ENCODE data around the gene BLACAT1.

Gene BLACAT1

DNA sequence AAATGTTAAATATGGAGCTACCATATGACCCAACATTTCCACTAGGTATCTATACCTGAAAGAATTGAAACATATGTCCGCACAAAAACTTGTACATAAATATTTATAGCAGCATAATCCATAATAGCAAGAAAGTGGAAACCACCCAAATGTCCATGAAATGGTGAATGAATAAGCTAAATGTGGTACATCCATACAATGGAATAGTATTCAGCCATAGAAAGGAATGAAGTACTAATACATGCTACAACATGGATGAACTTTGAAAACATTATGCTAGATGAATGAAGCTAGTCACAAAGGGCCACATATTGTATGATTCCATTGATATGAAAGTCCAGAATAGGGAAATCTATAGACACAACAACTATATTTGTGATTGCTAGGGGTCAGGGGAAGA is 20.0 kb upstream of the BLACAT1 start:
- no peak for ATAC-seq
- Mint-ChIP-seq H3K27ac (no peak overlapping the region), H3K4me1 (peaks cover 37% of the 10 kb centered on the region), H3K4me3 (no peak overlapping the region), H3K9me3 (peaks cover 10% of the 10 kb centered on the region), H3K36me3 (peaks cover 6% of the 10 kb centered on the region)
- DNase-seq (ENCODE audit: low spot score in 2 of 2), result no peak

DNA sequence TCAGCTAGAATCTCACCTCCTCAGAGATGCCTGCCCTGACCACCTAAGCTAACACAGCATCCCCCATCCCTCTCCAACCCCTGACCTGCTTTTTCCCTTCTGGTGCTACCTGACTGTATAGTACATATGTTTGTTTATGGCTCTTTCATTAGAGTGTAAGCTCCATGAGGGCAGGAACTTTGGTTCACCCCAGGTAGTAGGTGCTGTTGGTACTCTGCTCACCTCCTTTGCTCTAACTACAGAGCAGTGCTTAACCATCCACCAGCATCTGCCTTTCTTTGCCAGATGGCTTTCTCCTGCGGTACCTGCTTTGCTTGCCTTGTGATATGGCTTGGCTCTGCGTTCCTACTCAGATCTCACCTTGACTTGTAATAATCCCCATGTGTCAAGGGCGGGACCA is 18.7 kb upstream of the BLACAT1 start:
- peaks cover 24% of the 10 kb centered on the region for H3K4me1 Mint-ChIP-seq
- H3K9me3 Mint-ChIP-seq, result peaks cover 10% of the 10 kb centered on the region
- no peaks in the 10 kb centered on the region for H3K36me3 Mint-ChIP-seq
- no peak overlapping the region for H3K4me3 Mint-ChIP-seq
- ATAC-seq (no peak), DNase-seq (ENCODE audit: low spot score in 2 of 2) (no peak)
- no peak overlapping the region for H3K27ac Mint-ChIP-seq

DNA sequence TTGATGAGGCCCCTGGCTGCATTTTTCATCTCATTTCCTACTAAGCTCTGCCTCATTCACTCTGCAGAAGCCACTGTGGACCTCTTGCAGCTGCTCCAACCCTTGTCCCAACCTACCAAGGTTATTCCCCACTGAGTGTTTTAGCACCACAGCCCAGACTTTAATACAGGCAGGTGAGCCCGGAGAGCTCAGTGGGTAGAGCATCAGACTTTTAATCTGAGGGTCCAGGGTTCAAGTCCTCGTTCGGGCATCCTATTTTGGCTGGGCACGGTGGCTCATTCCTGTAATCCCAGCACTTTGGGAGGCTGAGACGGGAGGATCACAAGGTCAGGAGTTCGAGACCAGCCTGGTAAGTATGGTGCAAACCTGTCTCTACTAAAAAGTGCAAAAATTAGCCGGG is 18.1 kb upstream of the BLACAT1 start:
- no peak for ATAC-seq
- Mint-ChIP-seq H3K36me3 (no peaks in the 10 kb centered on the region), H3K4me3 (no peak overlapping the region), H3K9me3 (peaks cover 10% of the 10 kb centered on the region), H3K4me1 (peaks cover 20% of the 10 kb centered on the region), H3K27ac (no peak overlapping the region)
- no peak for DNase-seq (ENCODE audit: low spot score in 2 of 2)

DNA sequence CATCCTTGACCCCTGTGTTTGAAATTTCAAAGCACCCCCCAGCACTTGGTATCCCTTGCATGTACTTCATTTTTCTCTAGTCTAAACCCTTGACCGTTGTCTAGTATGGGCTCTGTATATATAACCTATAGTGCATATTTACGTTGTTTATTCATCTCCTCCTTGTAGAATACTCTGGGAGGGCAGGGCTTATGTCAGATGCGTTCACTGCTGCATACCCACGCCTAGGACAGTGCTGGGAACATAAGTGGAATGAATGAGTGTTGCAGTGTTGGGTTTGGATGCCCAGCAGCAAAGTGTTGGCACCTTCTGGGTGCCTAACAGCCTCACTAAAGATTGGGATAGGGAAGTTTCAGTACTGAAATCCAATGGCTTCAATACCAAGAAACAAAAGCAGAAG is 17.6 kb upstream of the BLACAT1 start:
- ATAC-seq (no peak), DNase-seq (ENCODE audit: low spot score in 2 of 2) (no peak)
- H3K27ac Mint-ChIP-seq, result no peak overlapping the region
- H3K4me1 Mint-ChIP-seq, result peaks cover 20% of the 10 kb centered on the region
- no peaks in the 10 kb centered on the region for H3K36me3 Mint-ChIP-seq
- H3K9me3 Mint-ChIP-seq, result peaks cover 10% of the 10 kb centered on the region
- H3K4me3 Mint-ChIP-seq, result no peak overlapping the region

DNA sequence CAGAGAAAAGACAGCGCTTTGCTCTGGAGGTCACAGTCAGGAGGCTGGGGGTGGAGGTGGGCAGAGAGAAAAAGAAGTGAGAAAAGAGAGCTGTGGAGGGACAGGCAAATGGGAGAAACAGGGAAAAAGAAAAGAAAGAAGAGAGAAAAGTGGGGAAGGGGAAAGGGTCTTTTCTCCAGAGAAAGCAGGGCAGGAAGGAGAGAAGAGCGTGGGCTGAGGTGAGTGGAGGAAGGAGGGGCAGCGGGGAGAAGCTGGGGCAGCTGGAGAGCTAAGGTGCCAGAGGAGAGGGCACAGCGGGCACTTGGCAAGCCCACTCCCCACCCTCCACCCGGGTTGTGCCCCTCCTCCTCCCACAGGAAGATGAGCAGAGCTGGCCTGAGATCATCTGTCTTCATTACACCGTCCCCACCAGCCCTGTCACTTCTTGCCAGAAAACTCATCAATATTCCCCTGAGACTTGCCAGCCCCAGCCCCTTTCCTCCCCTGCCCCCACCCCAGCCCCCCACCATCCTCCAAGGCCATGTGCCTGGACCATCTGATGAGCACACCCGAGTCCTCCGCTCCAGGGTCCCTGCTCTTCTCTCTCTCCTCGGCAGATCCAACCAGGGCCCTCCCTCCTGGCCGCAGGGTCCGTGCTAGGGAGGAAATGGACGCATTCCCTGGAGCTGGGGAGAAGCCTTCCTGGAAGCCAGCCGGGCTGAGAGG is 17.0 kb upstream of the BLACAT1 start:
- Mint-ChIP-seq H3K4me1 (peaks cover 18% of the 10 kb centered on the region), H3K27ac (peak overlapping the region; percentile 33), H3K36me3 (no peaks in the 10 kb centered on the region), H3K4me3 (peak overlapping the region; percentile 6), H3K9me3 (peaks cover 10% of the 10 kb centered on the region)
- no peak for DNase-seq (ENCODE audit: low spot score in 2 of 2)
- no peak for ATAC-seq

DNA sequence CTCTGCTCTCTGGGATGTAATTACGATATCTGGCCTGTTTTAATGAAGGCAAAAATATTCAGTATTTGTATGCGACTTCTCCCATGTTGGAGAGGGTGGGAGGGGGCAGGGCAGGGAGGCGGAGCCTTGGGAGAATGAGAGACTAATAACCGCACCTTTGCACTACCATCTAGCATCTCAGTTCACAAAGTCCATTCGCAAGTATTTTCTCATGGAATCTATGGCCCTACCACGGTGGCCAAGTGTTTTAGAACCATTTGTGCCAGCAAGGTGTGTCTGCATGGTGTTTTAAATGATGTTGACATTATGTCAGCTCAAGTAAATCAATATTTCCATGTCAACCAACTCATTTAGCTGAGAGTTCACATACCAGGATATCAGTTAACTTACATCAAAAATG is 14.3 kb upstream of the BLACAT1 start:
- Mint-ChIP-seq H3K4me1 (peaks cover 15% of the 10 kb centered on the region), H3K9me3 (peaks cover 6% of the 10 kb centered on the region), H3K4me3 (no peak overlapping the region), H3K27ac (no peak overlapping the region), H3K36me3 (no peaks in the 10 kb centered on the region)
- ATAC-seq (no peak), DNase-seq (ENCODE audit: low spot score in 2 of 2) (no peak)

DNA sequence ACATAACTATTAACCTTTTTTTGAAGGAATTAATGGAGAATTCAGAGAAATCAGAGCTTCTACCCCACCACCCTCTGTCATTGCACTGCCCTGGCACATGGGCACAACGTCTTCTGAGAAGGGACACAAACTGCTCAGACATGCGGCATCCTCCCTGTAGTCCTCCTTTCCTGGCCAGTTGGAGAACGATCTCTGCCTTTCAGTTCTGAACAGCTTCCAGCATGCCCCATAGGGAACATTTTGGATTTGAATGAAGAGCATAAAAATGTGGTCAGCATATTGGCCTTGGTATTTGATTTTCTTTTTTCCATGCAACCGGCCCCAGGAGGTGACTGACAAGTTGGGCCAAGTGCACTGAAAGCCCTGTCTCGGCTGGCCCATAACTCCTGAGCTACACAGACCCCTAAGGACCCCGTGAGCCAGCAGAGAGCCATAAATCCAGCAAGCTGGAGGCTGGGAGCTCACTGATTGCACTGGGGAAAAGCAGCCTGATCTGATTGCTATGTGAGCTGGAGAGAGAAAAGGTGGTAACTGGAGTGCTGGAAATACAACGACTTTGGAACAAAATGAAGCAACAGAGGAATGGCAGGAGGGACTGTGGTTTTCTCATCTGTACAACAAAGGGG is 10.9 kb upstream of the BLACAT1 start:
- Mint-ChIP-seq H3K36me3 (no peaks in the 10 kb centered on the region), H3K27ac (no peak overlapping the region), H3K4me1 (peaks cover 1% of the 10 kb centered on the region), H3K9me3 (no peaks in the 10 kb centered on the region), H3K4me3 (no peak overlapping the region)
- no peak for ATAC-seq
- no peak for DNase-seq (ENCODE audit: low spot score in 2 of 2)

DNA sequence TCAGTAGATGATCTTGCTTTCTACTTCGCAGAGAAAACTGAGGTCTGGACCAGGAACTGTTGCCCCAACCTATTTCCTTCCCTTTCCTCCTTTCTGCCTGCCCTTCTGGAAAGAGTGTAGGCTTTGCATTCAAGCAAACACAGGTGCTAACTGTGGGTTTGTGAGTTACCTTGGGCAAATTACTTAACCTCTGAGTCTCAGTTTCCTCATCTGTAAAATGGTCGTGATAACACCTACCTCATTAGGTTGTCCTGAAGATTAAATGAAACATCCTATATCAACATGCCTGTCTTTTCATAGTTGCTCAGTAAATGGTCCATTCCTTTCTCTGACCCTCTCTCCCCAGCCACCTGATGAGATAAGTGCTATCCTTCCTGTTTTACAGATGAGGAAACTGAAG is 9.5 kb upstream of the BLACAT1 start:
- DNase-seq (ENCODE audit: low spot score in 2 of 2) (no peak), ATAC-seq (no peak)
- no peaks in the 10 kb centered on the region for H3K9me3 Mint-ChIP-seq

DNA sequence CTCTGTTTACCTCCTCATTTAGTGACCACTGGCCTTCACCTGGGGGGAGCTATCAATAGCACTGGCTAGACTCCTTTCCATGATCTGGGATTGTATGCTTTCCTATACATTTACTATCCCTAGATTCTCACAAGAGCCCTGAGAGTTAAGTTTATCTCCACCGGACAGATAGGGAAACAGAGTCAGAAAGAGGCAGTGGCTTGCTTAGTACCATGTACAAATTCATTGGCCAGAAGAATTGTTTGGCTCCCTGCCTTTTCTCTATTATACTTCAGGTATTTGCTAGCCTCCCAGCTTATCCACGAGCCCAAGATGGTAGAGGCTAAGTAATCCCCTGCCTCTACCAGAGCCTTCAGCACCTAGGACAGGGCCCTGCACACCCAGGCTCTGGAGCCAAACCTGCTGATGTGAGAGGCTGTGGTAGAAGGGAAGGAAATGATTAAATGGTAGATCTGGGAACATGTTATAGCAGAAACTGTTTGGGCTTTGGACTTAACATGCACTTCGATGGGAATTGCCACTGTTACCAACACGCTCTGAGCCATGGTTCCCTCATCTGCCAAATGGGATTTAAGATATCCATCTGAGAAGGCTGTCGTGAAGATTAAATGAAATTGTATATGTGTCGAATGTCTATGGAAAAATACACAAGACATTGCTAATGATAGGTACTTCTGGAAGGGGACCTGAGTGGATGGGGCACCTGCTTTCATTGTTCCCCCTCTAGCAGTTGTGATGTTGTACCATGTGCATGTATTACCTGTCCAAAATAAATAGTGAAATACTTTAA is 3.1 kb upstream of the BLACAT1 start:
- Mint-ChIP-seq H3K4me1 (peaks cover 19% of the 10 kb centered on the region), H3K9me3 (no peaks in the 10 kb centered on the region), H3K36me3 (no peaks in the 10 kb centered on the region), H3K4me3 (no peak overlapping the region), H3K27ac (no peak overlapping the region)
- ATAC-seq, result peak; percentile 64
- no peak for DNase-seq (ENCODE audit: low spot score in 2 of 2)

More for the DNA sequence above, 9.5 kb upstream of the BLACAT1 start:
- H3K36me3 Mint-ChIP-seq, result no peaks in the 10 kb centered on the region
- no peak overlapping the region for H3K27ac Mint-ChIP-seq
- H3K4me3 Mint-ChIP-seq, result no peak overlapping the region
- H3K4me1 Mint-ChIP-seq, result no peaks in the 10 kb centered on the region

DNA sequence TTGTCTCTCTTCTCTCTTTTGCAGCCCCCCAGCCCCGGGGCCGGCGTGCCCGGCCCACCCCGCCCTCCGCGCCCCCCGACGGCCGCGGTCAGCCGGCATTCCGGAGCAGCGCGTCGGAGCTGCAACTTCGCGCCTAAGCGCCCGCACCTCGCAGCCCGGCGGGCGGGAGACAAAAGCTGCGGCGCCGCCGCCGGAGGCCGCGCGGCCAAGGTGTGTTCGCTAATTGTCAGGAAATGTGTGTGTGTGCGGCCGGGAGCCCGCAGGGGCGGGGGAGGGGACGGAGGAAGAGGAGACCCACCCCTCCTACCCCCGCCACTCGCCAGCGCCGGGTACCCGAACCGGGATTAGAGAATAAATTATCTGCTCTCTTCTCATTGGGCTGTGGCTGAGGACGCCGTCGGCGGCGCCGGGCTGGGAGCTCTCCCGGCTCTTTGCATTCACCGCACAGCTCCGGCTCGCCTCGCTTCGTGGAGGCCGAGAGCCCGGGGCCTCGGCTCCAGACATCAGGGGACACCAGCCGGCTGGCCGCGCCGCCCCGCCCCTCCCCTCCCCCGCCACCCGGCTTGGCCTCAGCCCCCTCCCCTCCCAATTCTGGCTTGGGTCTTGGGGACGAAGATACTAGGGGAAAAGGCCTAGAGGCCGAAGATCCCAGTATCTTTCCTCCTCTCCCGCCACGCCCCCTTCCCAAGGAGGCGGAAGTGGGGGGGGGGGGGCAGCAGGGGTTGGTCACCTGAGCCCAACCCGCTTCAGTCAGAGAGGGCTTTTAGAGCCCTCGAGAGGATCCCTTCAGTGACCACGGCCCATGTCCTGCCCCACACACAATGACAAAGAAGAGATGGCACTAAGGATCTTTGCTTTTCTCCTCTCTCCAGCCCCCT is 1.3 kb upstream of the BLACAT1 start:
- Mint-ChIP-seq H3K9me3 (no peaks in the 10 kb centered on the region), H3K27ac (no peak overlapping the region), H3K4me1 (peaks cover 19% of the 10 kb centered on the region), H3K36me3 (no peaks in the 10 kb centered on the region), H3K4me3 (peak overlapping the region; percentile 74)
- DNase-seq (ENCODE audit: low spot score in 2 of 2) (no peak), ATAC-seq (no peak)

DNA sequence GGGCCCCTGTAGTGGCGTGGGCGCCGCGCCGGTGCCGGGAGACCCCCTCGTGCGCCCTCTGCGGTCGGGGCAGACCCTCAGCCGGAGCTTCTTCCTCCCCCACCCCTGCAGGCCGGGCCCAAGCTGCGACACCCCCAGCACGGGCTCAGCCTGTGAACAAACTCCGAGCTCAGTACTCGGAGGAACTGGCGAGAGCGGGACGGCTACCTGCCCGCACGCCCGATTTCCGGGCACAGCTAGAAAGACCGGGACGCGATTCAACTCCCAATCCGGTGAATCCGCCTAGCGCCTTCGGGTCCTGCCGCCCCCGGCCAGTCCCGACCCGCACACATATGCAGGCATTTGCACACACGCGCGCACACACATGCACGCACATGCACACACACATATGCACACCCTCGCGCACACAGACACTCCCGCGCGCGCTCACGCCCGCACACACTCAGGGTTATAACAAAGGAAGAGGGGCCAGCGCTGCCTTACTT is 580 bp upstream of the BLACAT1 start:
- Mint-ChIP-seq H3K4me1 (peaks cover 20% of the 10 kb centered on the region), H3K4me3 (peak overlapping the region; percentile 74), H3K9me3 (no peaks in the 10 kb centered on the region), H3K27ac (no peak overlapping the region), H3K36me3 (no peaks in the 10 kb centered on the region)
- no peak for DNase-seq (ENCODE audit: low spot score in 2 of 2)
- no peak for ATAC-seq

DNA sequence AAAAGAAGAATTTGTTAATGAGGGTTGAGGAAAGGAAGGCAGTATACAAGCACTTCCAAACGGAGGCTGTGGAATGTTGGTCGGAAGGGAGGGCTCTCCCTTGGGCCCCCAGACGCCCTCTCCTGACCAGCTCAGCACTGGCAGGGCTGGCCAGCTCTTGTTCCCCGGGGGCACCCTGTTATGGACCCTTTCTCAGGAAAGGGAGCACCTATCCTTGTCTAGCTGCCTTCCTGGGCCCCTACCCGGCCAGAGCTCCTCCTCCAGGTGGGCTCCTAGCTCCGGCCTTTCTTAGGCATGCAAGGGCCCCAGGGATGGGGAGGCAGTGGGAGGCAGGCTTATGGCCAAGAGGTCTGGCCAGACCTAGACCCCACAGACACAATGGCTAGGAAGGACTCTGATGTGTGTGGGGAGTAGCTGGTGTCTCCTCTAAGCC is 926 bp downstream of the BLACAT1 start:
- DNase-seq (ENCODE audit: low spot score in 2 of 2), result no peak
- ATAC-seq, result no peak
- Mint-ChIP-seq H3K27ac (no peak overlapping the region), H3K9me3 (no peaks in the 10 kb centered on the region), H3K4me1 (peaks cover 35% of the 10 kb centered on the region), H3K36me3 (no peaks in the 10 kb centered on the region), H3K4me3 (no peak overlapping the region)

DNA sequence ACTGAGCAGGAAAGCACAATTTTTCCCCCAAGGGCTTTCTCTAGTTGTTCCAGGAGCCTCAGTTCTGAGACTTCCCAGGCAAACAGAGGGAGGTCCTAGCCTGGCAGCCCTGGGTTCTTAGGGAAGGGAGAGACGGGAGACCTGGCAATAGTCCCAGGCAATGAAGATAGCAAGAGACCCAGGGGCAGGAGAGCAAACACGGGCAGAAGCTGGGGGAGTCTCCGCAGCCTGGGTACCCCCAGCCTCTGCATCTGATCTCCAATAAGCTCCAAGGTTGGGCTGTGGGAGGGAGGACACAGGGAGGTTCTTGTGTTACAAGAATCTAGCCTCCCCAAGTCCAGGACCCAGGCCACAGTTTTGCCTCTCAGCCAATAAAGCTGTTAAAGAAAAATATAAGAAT is 2.4 kb downstream of the BLACAT1 start:
- DNase-seq (ENCODE audit: low spot score in 2 of 2) (no peak), ATAC-seq (no peak)
- peaks cover 49% of the 10 kb centered on the region for H3K4me1 Mint-ChIP-seq
- H3K36me3 Mint-ChIP-seq, result no peaks in the 10 kb centered on the region
- H3K9me3 Mint-ChIP-seq, result no peaks in the 10 kb centered on the region
- H3K27ac Mint-ChIP-seq, result no peak overlapping the region
- no peak overlapping the region for H3K4me3 Mint-ChIP-seq

DNA sequence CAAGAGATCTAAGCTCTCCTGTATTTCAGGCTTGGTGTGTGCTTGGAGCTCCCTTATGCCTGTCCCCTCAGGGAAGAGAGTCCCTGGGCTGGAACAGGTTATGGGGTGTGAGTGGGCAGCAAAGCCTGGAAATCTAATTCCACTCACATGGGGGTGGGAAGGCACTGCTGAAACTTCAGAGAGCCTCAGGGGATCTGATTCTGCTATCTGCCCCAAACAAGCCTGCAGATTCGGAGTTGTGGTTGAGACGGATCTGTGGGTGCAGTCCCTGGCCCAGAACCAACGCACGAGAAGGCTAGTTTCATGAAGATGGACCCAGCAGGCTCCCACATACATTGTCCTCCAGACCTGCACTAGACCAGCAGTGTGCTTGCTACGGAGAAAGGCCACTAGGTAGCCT is 2.9 kb downstream of the BLACAT1 start:
- ATAC-seq, result no peak
- no peaks in the 10 kb centered on the region for H3K9me3 Mint-ChIP-seq
- H3K27ac Mint-ChIP-seq, result no peak overlapping the region
- peaks cover 50% of the 10 kb centered on the region for H3K4me1 Mint-ChIP-seq
- no peak for DNase-seq (ENCODE audit: low spot score in 2 of 2)
- no peaks in the 10 kb centered on the region for H3K36me3 Mint-ChIP-seq
- no peak overlapping the region for H3K4me3 Mint-ChIP-seq

DNA sequence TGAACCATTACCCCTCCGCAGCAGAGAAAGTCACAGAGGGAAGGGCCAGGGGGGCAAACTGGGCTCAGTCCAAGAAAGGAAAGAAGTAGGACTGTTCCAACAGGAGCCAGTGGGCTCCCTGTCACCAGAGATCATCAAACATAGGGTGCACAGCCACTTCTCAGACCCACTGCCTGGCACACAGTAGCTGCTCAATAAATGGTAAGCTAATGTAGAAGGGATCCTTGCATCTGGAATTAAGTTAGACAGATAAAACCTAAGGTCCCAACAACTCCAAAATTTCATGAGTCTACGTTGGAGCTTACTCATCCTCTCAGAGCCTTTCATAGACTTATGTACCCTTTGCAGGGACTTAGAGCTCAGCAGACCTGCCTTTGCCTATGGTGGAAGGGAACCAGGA is 3.5 kb downstream of the BLACAT1 start:
- Mint-ChIP-seq H3K4me1 (peaks cover 47% of the 10 kb centered on the region), H3K36me3 (no peaks in the 10 kb centered on the region), H3K4me3 (no peak overlapping the region), H3K9me3 (no peaks in the 10 kb centered on the region), H3K27ac (no peak overlapping the region)
- DNase-seq (ENCODE audit: low spot score in 2 of 2), result no peak
- no peak for ATAC-seq
